Measurements from ENCODE around the gene IDI2.
"Not testable (repeated sequence)": the region's sequence is repeated elsewhere in the genome, so short reads cannot be mapped to it uniquely, and the experiment has no call there.

Gene IDI2

DNA sequence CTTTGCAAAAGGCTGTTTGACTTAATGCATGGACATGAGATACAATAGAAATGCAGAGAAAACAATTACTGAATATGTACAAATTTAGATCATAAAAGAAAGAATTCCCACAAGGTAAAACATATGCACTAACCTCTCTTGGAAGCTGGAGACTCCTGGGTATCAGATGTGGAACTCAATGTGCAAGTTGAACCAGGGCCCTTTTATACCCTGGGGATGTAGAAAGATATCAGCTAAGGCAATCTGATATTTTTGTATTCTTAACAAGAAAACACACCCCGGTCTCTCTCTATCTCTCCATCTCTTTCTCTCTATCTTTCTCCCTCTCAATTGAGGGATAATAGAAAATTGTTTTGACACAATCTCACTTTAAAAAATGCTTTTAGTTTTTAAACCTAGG is at the start of gene IDI2:
Gene IDI2, minus strand, starts transcription at position 177 of the 400 bp plus-strand sequence. CDS start 1,136 bp downstream, outside the sequence.
- DNase-seq = no peak

DNA sequence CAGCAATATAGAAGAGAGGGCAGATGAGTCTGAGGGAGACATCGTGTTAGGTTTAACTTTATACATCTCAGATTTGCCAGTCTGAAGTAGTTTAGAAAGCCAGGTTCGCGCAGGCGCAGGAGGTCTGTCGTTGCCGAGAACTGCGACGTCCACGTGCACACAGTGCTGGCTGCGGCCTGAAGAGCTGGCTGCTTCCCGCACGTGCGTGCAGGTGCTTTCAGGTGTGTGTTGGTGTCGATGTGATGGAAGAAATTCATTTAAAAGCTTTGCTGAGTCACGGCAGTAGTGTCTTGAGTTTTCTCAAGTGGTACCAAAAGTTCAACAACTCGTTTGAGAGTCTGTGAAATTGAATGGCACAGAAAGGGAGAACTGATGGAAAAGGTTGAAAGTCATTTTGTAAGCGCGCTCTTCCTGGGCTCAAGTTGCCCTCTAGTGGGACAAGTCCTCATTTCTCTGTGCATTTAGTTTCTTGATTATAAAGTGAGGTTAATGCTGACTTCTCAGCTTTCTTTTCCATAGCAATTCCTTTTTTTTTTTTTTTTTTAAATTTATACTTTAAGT is 49.2 kb upstream of the IDI2 start:
- no peak for DNase-seq

DNA sequence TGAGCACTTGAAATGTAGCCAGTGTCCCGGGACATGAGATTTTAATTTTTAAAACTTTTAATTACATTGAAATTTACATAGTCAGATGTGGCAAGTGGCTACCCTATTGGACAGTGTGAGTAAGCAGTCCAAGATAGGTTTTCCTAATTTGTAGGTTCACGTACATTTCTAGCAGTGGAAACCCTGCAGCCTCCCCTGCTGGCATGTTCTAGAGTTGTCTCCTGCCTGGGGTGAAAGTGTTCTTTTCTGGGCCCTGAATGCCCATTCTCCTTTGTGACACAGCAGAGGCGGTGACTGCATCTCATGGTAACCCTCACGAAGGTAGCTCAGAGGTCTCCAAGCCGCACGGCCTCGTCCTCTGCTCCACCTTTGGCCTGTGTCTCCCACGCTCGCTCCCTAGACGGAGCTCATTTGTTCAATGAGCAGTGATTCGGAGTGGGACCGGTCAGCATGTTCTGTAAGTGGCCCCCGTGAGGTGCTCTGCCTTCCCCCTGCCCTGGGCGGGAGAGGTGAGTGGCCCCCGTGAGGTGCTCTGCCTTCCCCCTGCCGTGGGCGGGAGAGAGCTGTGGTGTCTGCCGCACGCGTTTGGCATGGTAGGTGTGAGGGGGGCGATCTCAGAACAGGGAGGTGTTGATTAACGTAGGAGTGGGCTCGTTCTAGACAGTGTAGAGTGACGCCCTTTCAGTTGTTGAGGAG is 48.5 kb upstream of the IDI2 start:
- no peak for DNase-seq

GRCh38 chr10:1070919-1071318 is 45.3 kb upstream of the IDI2 start:
- DNase-seq = no peak

GRCh38 chr10:1068380-1069361 is 43.0 kb upstream of the IDI2 start:
- no peak for DNase-seq

DNA sequence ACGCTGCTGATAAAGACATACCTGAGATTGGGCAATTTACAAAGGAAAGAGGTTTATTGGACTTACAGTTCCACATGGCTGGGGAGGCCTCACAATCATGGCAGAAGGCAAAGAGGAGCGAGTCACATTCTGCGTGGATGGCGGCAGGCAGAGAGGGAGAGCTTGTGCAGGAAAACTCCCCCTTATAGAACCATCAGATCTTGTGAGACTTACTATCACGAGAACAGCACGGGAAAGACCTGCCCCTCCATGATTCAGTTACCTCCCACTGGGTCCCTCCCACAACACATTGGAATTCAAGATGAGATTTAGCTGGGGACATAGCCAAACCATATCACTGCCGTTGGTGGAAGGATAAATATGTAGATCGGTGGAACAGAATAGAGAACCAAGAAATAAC is 41.1 kb upstream of the IDI2 start:
- DNase-seq = not testable (repeated sequence)

DNA sequence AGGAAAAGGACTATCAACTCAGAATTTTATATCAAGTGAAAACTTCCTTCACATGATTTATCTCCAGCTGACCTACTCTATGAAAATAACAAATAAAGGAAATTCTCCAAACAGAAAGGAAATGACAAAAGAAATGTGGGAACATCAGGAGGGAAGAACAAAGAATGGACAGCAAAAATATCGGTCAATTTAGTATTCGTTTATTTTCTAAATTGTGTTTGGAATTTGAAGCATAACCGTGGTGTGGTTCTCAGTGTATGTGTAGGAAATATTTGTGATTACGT is 39.2 kb upstream of the IDI2 start:
- DNase-seq = no peak

- peak; percentile 12 for DNase-seq
Measured at GRCh38 chr10:1063232-1063865, 37.7 kb upstream of the IDI2 start.

DNA sequence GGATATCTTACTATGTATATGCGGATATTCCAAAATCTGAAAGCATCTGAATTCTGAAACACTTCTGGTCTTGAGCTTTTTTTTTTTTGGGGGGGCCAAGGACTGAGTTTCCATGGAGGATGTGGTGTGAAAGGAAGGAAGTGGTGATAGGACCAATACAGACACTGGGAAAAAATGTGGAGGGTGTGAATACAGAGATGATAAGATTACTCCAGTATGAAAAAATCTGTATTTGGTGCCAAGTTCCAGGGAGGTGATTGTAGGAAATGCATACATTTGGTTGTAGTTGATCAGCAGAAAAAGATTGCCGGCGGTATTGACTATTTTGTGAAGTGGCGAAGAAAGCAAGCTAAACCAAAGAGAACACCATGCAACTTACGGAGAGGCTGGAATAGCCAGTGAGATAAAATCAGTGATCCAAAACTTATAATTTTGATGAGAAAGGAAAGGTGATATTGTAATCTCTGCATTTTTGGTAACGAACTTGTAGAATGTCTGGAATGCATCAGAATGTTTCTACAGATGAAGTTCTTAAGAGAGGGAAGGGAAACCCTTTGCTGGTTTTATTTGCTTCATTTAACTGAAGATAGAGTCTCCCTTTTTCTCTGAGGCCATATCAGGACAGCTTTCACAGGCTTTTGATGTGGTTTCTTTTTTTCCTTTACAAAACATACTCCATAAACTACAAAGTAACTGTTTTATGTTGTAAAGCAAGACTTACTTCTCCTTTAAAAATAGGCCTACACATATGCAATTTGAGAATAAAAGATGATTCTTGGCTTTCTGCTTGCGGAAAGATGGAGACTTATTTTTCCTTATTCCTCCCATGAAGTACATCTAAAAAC is 36.5 kb upstream of the IDI2 start:
- DNase-seq = no peak

DNA sequence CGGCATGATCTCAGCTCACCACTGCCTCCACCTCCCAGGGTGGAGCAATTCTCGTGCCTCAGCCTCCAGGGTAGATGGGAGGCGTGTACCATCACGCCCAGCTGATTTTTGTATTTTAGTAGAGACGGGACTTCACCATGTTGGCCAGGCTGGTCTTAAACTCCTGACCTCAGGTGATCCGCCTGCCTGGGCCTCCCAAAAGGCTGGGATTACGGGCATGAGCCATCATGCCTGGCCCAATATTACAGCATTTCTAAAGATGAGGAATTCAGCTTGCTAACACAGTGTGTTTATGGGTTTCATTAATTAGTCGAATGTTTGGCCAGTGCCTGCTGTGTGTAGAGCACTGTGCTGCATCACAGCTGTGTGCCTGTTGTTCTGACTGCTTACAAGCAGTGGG is 34.2 kb upstream of the IDI2 start:
- DNase-seq = no peak

DNA sequence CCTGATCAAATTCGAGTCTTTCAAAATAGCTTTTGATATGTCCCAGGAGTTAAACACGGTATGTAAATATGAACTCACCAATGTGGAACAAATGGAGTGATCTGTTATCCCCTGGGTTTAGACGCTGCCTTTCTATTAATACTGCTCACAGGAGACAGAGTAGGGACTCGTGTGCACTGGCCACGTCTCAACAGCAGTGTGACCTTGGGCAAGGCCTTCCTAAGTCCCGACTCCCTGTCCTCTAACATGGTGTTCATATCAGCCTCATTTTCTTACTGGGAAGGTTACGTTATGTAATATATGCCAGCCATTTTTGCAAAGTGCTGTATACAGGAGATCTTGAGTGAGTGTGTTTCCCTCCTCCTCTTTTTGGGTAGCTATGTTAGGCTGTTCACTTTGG is 32.4 kb upstream of the IDI2 start:
- DNase-seq = no peak

GRCh38 chr10:1057106-1057657 is 31.5 kb upstream of the IDI2 start:
- no peak for DNase-seq

- DNase-seq = peak; percentile 90
Measured at GRCh38 chr10:1056326-1057105, 30.9 kb upstream of the IDI2 start, which contains the start of gene WDR37. Gene WDR37, plus strand, starts transcription at chr10:1056385. Its CDS starts 15,771 bp downstream, at chr10:1072156.

DNA sequence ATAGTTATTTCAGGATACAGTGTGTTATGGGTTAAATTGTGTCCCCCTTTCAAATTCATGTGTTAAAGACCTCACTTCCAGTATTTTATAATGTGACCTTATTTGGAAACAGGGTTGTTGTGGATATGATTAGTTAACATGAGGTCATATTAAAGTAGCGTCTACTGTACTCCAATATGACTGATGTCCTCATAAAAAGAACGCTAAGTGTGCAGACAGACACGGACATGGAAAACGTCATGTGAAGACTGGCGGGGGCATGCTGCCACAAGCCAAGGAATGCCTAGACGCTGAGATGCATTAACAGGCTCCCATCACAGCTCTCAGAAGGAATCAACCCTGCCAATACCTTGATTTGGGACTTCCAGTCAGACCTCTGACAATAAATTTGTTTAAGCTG is 29.0 kb upstream of the IDI2 start:
- no peak for DNase-seq

GRCh38 chr10:1050554-1050953 is 24.9 kb upstream of the IDI2 start:
- DNase-seq = peak; percentile 40

DNA sequence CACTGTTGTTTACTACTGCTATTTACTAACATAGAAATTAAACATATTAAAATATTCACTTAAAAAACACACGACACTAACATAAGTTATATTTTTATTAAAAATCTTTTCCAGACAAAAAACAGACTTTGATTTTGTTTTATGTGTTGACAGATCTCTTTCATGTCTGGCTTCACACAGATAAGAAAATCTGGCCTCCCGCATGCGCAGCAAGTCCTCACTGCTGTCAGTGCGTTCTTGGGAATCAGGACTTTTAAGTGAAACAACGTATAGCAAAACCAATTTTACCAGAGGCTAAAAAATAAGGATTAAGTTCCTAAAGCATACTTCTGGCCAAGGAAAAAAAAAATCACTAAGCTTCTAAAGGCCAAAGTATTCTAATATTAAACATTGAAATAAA is 24.5 kb upstream of the IDI2 start:
- DNase-seq = no peak

DNA sequence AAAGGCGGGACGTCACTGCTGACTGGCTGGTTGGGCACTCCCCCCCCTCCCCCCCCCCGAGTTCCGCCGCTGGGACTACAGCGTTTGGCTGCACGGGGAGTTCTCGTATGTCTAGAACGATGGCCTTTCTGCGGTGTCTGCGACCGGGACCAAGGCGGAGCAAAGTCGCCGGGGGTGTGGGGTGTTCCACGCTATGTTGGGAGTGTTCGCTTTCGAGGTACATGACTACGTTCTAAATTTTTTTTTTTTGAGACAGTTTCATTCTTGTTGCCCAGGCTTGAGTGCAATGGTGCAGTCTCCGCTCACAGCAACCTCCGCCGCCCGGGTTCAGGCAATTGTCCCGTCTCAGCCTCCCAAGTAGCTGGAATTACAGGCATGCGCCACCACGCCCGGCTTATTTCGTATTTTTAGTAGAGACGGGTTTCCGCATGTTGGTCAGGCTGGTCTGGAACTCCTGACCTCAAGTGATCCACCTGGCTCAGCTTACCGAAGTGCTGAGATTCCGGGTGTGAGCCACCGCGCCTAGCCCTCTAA is 23.8 kb upstream of the IDI2 start:
- no peak for DNase-seq

- peak; percentile 95 for DNase-seq
Measured at GRCh38 chr10:1048732-1049424, 23.2 kb upstream of the IDI2 start, which contains the start of gene IDI1. Gene IDI1, minus strand, starts transcription at chr10:1049119. Its CDS starts 116 bp downstream, at chr10:1049003.

GRCh38 chr10:1048349-1048731 is 22.7 kb upstream of the IDI2 start:
- DNase-seq = no peak

DNA sequence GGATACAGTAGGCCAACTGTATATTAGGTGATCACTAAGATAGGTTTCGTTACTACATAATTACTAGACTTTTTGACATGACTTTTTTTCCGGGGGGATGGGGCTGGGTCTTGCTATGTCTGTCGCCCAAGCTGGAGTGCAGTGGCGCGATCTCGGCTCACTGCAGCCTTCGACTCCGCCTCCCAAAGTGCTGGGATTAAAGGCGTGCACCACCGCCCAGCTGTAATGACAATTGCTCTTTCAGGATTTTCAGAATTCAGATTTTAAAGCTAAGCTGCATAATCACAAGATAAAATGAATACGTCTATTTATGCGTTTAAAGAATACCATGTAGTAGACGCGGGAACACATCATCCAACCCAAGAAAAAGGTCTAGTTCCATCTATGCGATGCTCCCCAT is 22.3 kb upstream of the IDI2 start:
- DNase-seq = no peak

All from stimulated activated CD4-positive, alpha-beta T cell treated with anti-CD3 and anti-CD28 coated beads, Interleukin-4, amount 100 ng/mL, for 24 hours (primary cell).